H9 (cell line): Measurements from ENCODE around the gene UBR2. TPM values are rescaled to one million over a fixed set of nuclear protein-coding genes. Genes with fewer than 3 reads are reported as not detected.

Source experiments
- DNase-seq: peaks from one replicate; pipeline ENCODE4 v3.0.0-alpha.2; 2017
- H2AFZ ChIP-seq: one replicate; pipeline ENCODE4 v1.6.1; 2013; ENCODE audit warnings: mild to moderate bottlenecking, low read length, control low read depth, moderate library complexity
- H2AK5ac ChIP-seq: 2 replicates; pipeline ENCODE4 v1.6.1; 2013; ENCODE audit warnings: low read length, control low read depth, mixed read lengths; ENCODE audit not compliant: insufficient read length
- H2BK120ac ChIP-seq: one replicate; pipeline ENCODE4 v1.6.1; 2013; ENCODE audit warnings: low read depth, mild to moderate bottlenecking, low read length, control low read depth, inconsistent platforms; ENCODE audit not compliant: poor library complexity, severe bottlenecking
- H2BK12ac ChIP-seq: 2 replicates; pipeline ENCODE4 v1.6.1; 2013; ENCODE audit warnings: low read length, control low read depth, mixed read lengths, low read depth; ENCODE audit not compliant: insufficient read length
- H2BK15ac ChIP-seq: 2 replicates; pipeline ENCODE4 v1.6.1; 2013; ENCODE audit warnings: low read depth, low read length, control low read depth
- H2BK20ac ChIP-seq: one replicate; pipeline ENCODE4 v1.6.1; 2013; ENCODE audit warnings: low read depth, mild to moderate bottlenecking, low read length, control low read depth, inconsistent platforms; ENCODE audit not compliant: poor library complexity, severe bottlenecking
- H2BK5ac ChIP-seq: 2 replicates; pipeline ENCODE4 v1.6.1; 2013; ENCODE audit warnings: low read length, control low read depth, mixed read lengths; ENCODE audit not compliant: insufficient read length
- H3K14ac ChIP-seq: 2 replicates; pipeline ENCODE4 v1.6.1; 2013; ENCODE audit warnings: low read length, control low read depth; ENCODE audit not compliant: insufficient read depth
- H3K18ac ChIP-seq: 2 replicates; pipeline ENCODE4 v1.6.1; 2013; ENCODE audit warnings: low read depth, mild to moderate bottlenecking, mixed read lengths, low read length, control low read depth; ENCODE audit not compliant: insufficient read length
- H3K23ac ChIP-seq: 2 replicates; pipeline ENCODE4 v1.6.1; 2013; ENCODE audit warnings: low read length, control low read depth, mixed read lengths, low read depth; ENCODE audit not compliant: insufficient read length
- H3K23me2 ChIP-seq: 2 replicates; pipeline ENCODE4 v1.6.1; 2013; ENCODE audit warnings: low read depth, mild to moderate bottlenecking, mixed read lengths, low read length, control low read depth; ENCODE audit not compliant: insufficient read length, poor library complexity, severe bottlenecking
- H3K27ac ChIP-seq: 2 replicates; pipeline ENCODE4 v1.5.1; 2013; ENCODE audit warnings: low read length, control low read depth, mixed read lengths, low read depth; ENCODE audit not compliant: insufficient read length
- H3K27me3 ChIP-seq: 2 replicates; pipeline ENCODE4 v1.6.1; 2013; ENCODE audit warnings: low read length, control low read depth, inconsistent platforms; ENCODE audit not compliant: insufficient read depth
- H3K4ac ChIP-seq: 2 replicates; pipeline ENCODE4 v1.6.1; 2013; ENCODE audit warnings: low read depth, mild to moderate bottlenecking, control low read depth, inconsistent platforms, low read length, moderate library complexity
- H3K4me1 ChIP-seq: 2 replicates; pipeline ENCODE4 v1.6.1; 2013; ENCODE audit warnings: low read length, control low read depth, inconsistent platforms; ENCODE audit not compliant: insufficient read depth
- H3K4me2 ChIP-seq: 2 replicates; pipeline ENCODE4 v1.6.1; 2013; ENCODE audit warnings: low read length, control low read depth, mixed read lengths; ENCODE audit not compliant: insufficient read length, insufficient read depth
- H3K56ac ChIP-seq: 2 replicates; pipeline ENCODE4 v1.6.1; 2013; ENCODE audit warnings: low read depth, mild to moderate bottlenecking, mixed read lengths, low read length, control low read depth; ENCODE audit not compliant: insufficient read length
- H3K79me1 ChIP-seq: 2 replicates; pipeline ENCODE4 v1.6.1; 2013; ENCODE audit warnings: low read depth, mild to moderate bottlenecking, moderate library complexity, low read length, control low read depth, inconsistent platforms; ENCODE audit not compliant: insufficient read depth, poor library complexity, severe bottlenecking
- H3K79me2 ChIP-seq: 2 replicates; pipeline ENCODE4 v1.6.1; 2013; ENCODE audit warnings: low read length, control low read depth, inconsistent platforms; ENCODE audit not compliant: insufficient read depth
- H3K9ac ChIP-seq: 2 replicates; pipeline ENCODE4 v1.6.1; 2013; ENCODE audit warnings: low read length, control low read depth, mixed read lengths; ENCODE audit not compliant: insufficient read length; ENCODE audit errors: extremely low read depth
- H3K9me3 ChIP-seq: one replicate; pipeline ENCODE4 v1.6.1; 2013; ENCODE audit warnings: low read depth, low read length, inconsistent platforms; ENCODE audit not compliant: control insufficient read depth
- H3T11ph ChIP-seq: one replicate; pipeline ENCODE4 v1.6.1; 2013; ENCODE audit warnings: mild to moderate bottlenecking, low read length, control low read depth, inconsistent platforms
- H4K20me1 ChIP-seq: one replicate; pipeline ENCODE4 v1.6.1; 2013; ENCODE audit not compliant: control insufficient read depth, insufficient read length, insufficient read depth
- H4K5ac ChIP-seq: 2 replicates; pipeline ENCODE4 v1.6.1; 2013; ENCODE audit warnings: low read depth, mild to moderate bottlenecking, mixed read lengths, low read length, control low read depth; ENCODE audit not compliant: insufficient read length
- H4K8ac ChIP-seq: replicated peaks from 2 replicates; pipeline ENCODE4 v1.6.1; 2013; ENCODE audit warnings: low read length, control low read depth, mixed read lengths, low read depth; ENCODE audit not compliant: insufficient read length
- H4K91ac ChIP-seq: 2 replicates; pipeline ENCODE4 v1.6.1; 2013; ENCODE audit warnings: low read depth, mild to moderate bottlenecking, moderate library complexity, mixed read lengths, low read length, control low read depth; ENCODE audit not compliant: insufficient read length
- H3K27ac Mint-ChIP-seq, 3 experiments: 2 replicates in 2 of 3; 3 replicates in 1 of 3; pipeline ENCODE4 v1.8.0; 2020 to 2021; ENCODE audit warnings: mixed read lengths in 3 of 3, mild to moderate bottlenecking in 1 of 3, moderate library complexity in 1 of 3
- H3K27me3 Mint-ChIP-seq: 2 replicates; pipeline ENCODE4 v1.8.0; 2021; ENCODE audit warnings: low read depth, mild to moderate bottlenecking, moderate library complexity, mixed read lengths
- H3K36me3 Mint-ChIP-seq, 3 experiments: 2 replicates in 2 of 3; 3 replicates in 1 of 3; pipeline ENCODE4 v1.8.0; 2020 to 2021; ENCODE audit warnings: low read depth in 3 of 3, mixed read lengths in 3 of 3; ENCODE audit not compliant: insufficient read depth in 1 of 3
- H3K4me1 Mint-ChIP-seq, 2 experiments: 2 replicates each; pipeline ENCODE4 v1.8.0; 2020; ENCODE audit warnings: mixed read lengths in 2 of 2
- H3K4me3 Mint-ChIP-seq, 2 experiments: 2 replicates in 1 of 2; 3 replicates in 1 of 2; pipeline ENCODE4 v1.8.0; 2020 to 2021; ENCODE audit warnings: mild to moderate bottlenecking in 2 of 2, mixed read lengths in 2 of 2, moderate library complexity in 1 of 2
- H3K9me3 Mint-ChIP-seq, 2 experiments: 2 replicates in 1 of 2; 3 replicates in 1 of 2; pipeline ENCODE4 v1.8.0; 2020; ENCODE audit warnings: mild to moderate bottlenecking in 2 of 2, mixed read lengths in 2 of 2, moderate library complexity in 1 of 2
- WGBS: extraction: QIAGEN DNeasy Blood & Tissue Kit; methylation state at CpG from one replicate; pipeline ENCODE4 v1.1.7; 2013; ENCODE audit warnings: missing lambda C conversion rate, low lambda C conversion rate, mixed read lengths; ENCODE audit not compliant: insufficient read length; ENCODE audit errors: extremely low coverage; 5-methylcytosine and 5-hydroxymethylcytosine counted together
- total RNA-seq: library from RNA; stranded (reverse); gene quantifications from 2 replicates; pipeline ENCODE4 v1.2.1, GENCODE V29; 2021
- TF ChIP-seq, protein P1 (sequence below): fragments of 200-600 bp; sonication (generic); conservative IDR thresholded peaks from 3 replicates; pipeline ENCODE4 v1.8.0; 2021; ENCODE audit warnings: antibody characterized with exemption, mild to moderate bottlenecking

Gene UBR2
- total RNA-seq, 1 experiment from 2014 or later = 18.7 TPM

DNA sequence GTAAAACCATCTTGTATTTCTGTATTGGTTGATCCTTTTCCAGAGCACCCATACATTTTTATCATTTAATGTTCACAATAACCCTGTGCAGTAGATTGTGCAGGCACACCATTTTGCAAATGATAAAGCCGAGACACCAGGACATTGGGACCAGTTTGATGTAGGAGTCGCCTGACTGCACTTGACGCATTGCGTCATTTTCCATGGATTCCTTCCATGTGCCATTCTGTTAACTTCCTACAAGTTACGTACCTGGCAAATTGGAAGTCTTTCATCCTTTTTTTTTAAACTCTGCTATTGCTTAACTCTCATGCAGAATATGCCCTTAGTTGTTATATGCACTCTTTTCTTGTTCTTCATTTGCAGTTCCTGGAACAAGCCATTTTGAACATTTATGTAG is 115.5 kb downstream of the UBR2 start:
- TF ChIP-seq, protein P1, sequence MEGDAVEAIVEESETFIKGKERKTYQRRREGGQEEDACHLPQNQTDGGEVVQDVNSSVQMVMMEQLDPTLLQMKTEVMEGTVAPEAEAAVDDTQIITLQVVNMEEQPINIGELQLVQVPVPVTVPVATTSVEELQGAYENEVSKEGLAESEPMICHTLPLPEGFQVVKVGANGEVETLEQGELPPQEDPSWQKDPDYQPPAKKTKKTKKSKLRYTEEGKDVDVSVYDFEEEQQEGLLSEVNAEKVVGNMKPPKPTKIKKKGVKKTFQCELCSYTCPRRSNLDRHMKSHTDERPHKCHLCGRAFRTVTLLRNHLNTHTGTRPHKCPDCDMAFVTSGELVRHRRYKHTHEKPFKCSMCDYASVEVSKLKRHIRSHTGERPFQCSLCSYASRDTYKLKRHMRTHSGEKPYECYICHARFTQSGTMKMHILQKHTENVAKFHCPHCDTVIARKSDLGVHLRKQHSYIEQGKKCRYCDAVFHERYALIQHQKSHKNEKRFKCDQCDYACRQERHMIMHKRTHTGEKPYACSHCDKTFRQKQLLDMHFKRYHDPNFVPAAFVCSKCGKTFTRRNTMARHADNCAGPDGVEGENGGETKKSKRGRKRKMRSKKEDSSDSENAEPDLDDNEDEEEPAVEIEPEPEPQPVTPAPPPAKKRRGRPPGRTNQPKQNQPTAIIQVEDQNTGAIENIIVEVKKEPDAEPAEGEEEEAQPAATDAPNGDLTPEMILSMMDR = no peak
- H3K79me2 ChIP-seq = no peaks in the 10 kb centered on the region
- peaks cover 26 to 78% (median 70%) of the 10 kb centered on the region in 3 experiments for H3K36me3 Mint-ChIP-seq
- H3K18ac ChIP-seq = no peak overlapping the region
- no peak overlapping the region for H3T11ph ChIP-seq
- no peaks in the 10 kb centered on the region for H3K4me1 Mint-ChIP-seq
- no peak overlapping the region for H3K27ac ChIP-seq
- H2BK120ac ChIP-seq = no peak overlapping the region
- H3K27me3 ChIP-seq = no peaks in the 10 kb centered on the region; the same call in 1 of the 2 replicates
- H3K79me1 ChIP-seq = no peaks in the 10 kb centered on the region
- H4K91ac ChIP-seq = no peak overlapping the region
- H3K56ac ChIP-seq = no peak overlapping the region
- H3K23me2 ChIP-seq = no peaks in the 10 kb centered on the region
- no peak for DNase-seq
- H3K4me3 Mint-ChIP-seq = no peak overlapping the region
- no peaks in the 10 kb centered on the region for H3K4me1 ChIP-seq
- no peak overlapping the region for H4K8ac ChIP-seq
- no peak overlapping the region for H3K4me2 ChIP-seq
- H3K23ac ChIP-seq = no peak overlapping the region
- no peak overlapping the region for H2BK5ac ChIP-seq
- no peak overlapping the region for H2BK15ac ChIP-seq
- no CpG with 5 or more reads among the region's 5 CpGs for WGBS
- no peak overlapping the region for H2AK5ac ChIP-seq
- H3K27me3 Mint-ChIP-seq = no peaks in the 10 kb centered on the region
- no peak overlapping the region for H2BK20ac ChIP-seq
- no peak overlapping the region for H3K27ac Mint-ChIP-seq
- H3K9me3 Mint-ChIP-seq = no peaks in the 10 kb centered on the region
- no peaks in the 10 kb centered on the region for H3K9me3 ChIP-seq
- H4K20me1 ChIP-seq = no peaks in the 10 kb centered on the region
- H3K14ac ChIP-seq = no peak overlapping the region
- H3K9ac ChIP-seq = no peak overlapping the region
- no peak overlapping the region for H2BK12ac ChIP-seq
- no peak overlapping the region for H4K5ac ChIP-seq
- no peak overlapping the region for H2AFZ ChIP-seq
- H3K4ac ChIP-seq = no peak overlapping the region
